HG02970 (cell line): Measurements from ENCODE around the gene SUMO1.

Experiments used
- ATAC-seq: cut with Tn5 transposase; IDR thresholded peaks from one replicate; pipeline ENCODE4 v1.9.1; 2021; ENCODE audit warnings: mild to moderate bottlenecking, moderate library complexity, moderate number of reproducible peaks; ENCODE audit not compliant: unreplicated experiment, low FRiP score

The SUMO1 gene

DNA sequence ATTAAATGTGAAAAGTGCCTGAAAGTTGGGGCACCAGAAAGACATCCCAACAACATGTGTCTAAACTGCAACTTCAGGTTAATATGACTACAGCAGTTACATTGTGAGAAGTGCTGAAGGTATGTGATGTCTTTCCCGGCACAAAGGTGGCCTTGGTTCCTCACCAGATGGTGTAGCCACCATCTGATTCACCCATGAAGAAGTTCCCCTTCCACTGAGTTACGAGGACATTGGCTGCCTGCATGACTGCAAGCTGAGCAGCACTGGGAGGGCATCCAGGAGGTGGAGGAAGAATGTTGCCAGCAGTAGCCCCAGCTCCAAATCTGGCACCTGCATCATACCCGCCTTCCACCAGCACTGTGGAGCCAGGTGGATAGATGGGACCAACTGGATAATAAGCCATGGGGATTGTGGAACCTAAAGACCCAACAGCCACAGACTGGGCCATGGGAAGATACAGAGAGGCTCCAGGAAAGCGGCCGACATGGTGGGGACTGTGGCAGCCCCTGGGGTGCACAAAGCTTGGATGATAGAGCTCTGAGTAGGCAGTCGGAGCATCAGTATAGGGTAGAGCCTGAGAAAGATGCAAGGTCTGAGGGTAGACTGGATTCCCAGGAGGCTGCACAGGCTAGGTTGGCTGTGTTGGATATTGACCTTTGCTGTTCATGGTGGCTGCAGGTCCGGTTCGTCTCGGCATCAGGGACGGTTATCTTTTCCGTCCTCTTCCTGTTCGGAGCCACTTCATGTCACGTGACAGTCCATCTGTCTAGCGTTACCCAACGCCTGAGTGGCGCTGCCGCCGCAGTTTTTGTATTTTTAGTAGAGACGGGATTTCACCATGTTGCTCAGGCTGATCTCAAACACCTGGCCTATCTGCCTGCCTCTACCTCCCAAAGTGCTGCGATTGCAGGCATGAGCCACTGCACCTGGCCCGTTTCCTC lies 36.9 kb downstream of the SUMO1 start:
- ATAC-seq: no peak

- ATAC-seq: no peak
Observed at GRCh38 chr2:202196727-202197126, 41.7 kb downstream of the SUMO1 start.

GRCh38 chr2:202194418-202194817 lies 44.0 kb downstream of the SUMO1 start:
- no peak for ATAC-seq

- ATAC-seq: no peak
Observed at GRCh38 chr2:202193881-202194353, 44.5 kb downstream of the SUMO1 start.

DNA sequence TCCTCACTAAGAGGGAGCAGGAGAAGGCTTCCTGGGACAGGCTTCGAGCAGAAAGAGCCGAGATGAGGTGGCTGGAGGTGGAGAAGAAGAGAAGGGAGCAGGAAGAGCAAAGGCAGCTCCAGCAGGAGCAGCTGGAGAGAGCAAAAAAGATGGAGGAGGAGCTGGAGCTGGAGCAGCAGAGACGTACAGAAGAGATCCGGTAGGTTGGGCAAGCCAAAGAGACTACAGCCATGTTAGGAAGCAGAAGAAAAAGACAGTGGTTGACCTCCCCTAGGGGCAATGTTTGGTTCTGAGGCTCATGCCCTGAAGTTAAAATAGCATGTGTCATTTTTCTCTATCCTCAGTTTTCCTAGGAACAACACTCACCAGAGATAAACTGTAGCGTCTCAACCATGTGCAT lies 45.1 kb downstream of the SUMO1 start:
- no peak for ATAC-seq

GRCh38 chr2:202187570-202187969 lies 50.8 kb downstream of the SUMO1 start:
- ATAC-seq: no peak

DNA sequence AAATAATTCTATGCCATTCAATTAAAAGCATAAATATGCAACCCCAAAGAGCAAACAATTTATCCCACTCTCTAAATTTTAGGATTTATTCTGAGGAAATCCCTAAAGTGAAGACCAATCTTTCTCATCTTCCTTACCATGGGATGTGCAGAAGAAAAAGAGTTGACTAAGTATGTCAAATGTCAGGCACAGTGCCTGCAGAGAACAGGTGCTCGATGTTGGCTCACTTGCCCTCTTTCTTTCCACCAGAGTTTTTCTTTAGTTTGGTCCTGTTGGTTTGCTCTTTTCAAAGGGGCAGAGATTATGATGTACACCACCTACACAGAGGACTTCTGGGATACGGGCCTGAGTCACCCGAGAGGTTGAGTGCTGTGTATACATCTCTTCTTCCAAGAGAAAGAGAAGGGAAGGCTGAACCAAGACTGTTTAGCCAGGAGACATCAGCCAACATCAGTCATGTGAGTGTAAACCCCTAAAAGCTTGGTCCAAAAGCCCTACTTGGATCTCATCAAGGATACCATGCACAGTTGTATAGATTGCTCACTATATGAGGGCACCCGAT lies 51.7 kb downstream of the SUMO1 start:
- ATAC-seq: no peak

GRCh38 chr2:202185156-202185555 lies 53.2 kb downstream of the SUMO1 start:
- no peak for ATAC-seq

GRCh38 chr2:202184557-202184956 lies 53.8 kb downstream of the SUMO1 start:
- no peak for ATAC-seq

DNA sequence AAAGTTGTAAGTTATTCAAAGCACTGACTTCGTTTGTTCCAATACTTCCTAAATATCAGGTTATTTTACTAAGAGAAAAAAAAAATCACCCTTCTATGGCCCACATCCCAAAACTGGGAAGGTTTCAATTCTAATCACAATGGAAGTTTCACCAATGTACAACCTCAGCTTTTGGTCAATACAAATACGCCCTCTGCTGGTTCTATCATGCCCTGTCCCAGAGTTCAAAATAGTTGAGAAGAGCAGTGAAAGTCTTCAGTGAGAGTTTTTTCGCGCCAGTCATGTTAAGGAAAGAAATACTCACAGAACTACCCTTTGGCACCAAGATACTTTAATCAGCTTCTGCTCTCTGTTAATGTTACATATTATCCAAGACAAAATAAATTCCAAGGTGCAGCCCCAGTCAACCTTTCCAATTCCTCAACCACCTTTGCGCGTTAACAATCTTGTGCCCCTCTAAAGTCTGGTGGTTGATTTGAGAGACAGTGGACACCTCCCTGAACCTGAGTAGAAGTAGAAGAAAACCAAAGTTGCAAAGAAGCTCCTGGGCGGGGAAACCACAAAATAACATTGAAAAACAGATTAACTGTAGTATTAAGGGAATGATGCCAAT lies 59.9 kb downstream of the SUMO1 start:
- ATAC-seq: no peak

- no peak for ATAC-seq
Observed at GRCh38 chr2:202172439-202173211, 65.8 kb downstream of the SUMO1 start.

DNA sequence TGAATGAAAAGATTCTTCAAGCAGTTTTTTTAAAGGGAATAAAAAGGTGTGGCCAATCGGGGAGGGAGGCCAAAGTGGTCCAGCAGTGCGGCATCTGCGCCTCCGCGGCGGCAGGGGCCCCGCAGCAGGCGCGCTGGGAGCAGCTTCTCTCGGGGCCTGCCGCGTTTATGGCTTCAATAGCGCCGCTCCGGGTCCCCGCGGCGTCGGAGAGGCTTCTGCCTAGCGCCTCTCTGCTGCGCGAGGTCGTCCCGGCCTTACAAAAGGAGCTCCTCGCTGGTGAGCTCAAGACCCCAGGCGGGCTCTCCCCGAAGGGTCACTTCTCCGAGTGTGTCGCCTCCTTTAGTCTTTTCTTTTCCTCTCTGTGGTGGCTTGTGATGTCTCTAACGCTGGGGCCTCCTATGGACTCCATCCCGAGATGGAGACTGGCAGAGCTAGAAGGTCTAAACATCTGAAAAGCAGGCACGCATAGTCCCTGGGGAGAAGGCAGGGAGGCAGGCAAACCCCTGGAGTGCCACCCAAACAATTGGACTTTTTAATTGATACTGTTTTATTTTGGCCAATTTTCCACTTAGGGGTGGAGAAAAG lies 67.1 kb downstream of the SUMO1 start:
- no peak for ATAC-seq

DNA sequence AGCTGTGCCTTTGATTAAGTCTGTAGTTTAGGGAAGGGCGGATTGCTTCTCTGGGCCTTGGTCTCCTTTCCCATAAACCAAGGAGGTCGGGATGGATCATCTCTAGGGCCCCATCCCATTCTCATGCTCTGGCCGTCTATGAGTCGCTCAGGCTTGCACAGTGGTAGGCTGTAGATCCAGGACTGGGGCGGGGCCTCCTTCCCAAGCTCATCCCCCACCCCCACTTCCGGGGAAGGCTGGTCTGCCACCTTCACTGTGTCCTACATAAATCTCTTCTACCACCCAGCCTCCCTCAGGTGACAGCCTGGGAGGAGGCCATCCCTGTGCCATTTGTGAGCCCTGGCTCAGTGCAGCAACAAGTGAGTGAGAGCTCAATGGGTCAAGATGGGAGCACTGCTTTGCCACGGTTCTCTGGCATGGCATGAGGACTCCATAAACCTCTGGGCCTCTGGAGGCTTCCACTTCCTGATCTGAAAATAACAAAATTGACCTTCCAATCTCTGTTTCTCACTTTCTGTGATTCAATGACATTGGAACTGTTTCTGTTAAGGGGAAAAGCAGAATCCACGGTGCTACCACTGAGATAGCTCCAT lies 68.5 kb downstream of the SUMO1 start:
- ATAC-seq: no peak

- no peak for ATAC-seq
Observed at GRCh38 chr2:202169131-202169530, 69.3 kb downstream of the SUMO1 start.

- no peak for ATAC-seq
Observed at GRCh38 chr2:202165945-202166344, 72.5 kb downstream of the SUMO1 start.

GRCh38 chr2:202165208-202165607 lies 73.2 kb downstream of the SUMO1 start:
- ATAC-seq: no peak

DNA sequence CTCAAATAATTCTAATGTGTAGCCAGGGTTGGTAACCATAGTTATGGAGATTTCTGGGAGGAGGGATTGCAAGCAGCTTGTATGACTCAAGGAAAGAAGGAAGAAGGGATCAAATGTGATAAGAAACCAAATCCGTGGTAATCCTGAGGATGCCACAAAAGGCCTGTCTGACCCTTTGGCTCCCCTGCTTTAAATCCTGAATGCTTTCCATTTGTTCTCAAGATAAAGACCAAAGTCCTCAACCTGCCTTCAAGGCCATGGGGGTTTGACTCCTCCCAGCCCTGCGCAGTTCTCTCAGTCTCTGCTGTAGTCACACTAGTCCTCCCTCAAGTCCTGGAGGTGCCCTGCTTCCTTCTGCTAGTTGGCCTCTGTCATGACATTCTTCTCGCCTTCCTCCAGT lies 74.0 kb downstream of the SUMO1 start:
- no peak for ATAC-seq

- no peak for ATAC-seq
Observed at GRCh38 chr2:202161151-202161835, 77.1 kb downstream of the SUMO1 start.

DNA sequence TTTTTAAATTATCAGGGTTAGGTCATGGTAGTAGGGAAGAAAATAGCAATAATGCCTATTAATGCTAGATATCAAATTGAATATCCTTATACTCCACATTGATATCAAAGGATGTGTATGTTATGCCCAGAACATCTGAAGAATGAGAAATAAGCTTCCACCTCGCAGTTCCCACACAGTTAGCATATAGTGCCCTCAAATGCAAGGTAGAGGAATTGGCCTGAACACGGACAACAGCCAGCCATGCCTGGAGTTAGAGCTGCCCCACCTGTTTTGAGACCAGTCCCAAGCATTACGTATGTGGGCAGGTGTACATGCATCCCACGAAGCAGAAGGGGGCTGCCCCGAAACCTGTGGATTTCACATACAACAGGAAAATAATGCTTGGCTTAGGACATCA lies 79.6 kb downstream of the SUMO1 start:
- no peak for ATAC-seq
